NCI-H748 (cell line): ENCODE results near the gene NDRG3.
A peak's percentile ranks its signal among the peaks of the same experiment; 100 is the strongest.
"Not testable (repeated sequence)": the region's sequence is repeated elsewhere in the genome, so short reads cannot be mapped to it uniquely, and the experiment has no call there.

Source experiments
- DNase-seq: peaks from one replicate; lab custom pipeline; 2025; ENCODE audit not compliant: unreplicated experiment; lab: John Stamatoyannopoulos, UW

The NDRG3 gene

DNA sequence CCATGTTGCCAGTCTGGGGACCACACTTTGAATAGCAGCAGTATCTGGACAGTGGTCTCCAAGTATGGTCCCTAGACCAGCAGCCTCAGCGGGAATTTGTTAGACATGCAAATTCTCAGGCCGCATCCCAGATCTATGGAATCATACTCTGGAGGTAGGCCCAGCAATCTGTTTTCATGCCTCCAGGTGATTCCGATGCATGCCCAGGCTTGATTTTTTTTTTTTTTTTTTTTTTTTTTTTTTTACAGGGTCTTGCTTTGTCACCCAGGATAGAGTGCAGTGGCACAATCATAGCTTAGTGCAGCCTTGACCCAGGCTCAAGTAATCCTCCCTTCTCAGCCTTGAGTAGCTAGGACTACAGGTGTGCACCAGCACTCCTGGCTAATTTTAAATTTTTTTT, 99.2 kb downstream of the NDRG3 start:
- DNase-seq = no peak

DNA sequence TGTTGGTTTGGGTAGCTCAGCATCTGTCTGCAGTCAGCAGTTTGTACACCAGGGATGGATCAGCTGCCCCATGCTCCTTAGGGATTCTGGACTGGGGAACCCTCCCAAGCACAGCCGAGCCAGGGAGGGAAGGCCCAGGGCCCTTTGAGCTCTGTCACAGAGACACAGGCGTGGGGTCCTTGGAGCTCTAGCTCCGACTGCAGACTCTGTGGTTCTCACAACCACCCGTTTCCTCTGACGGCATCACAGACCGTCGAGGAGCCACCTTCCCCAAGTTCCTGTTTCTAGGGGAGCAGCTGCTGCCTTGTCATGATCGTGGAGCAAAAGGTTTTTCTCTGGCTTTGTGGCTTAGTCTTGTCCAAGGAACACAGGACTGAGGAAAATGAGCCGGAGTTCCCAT, 99.9 kb downstream of the NDRG3 start, which contains the start of gene SLA2:
SLA2 (minus strand) TSS at position 199 of the 400 bp plus-strand sequence. CDS start 4,861 bp downstream, outside the sequence.
- no peak for DNase-seq

DNA sequence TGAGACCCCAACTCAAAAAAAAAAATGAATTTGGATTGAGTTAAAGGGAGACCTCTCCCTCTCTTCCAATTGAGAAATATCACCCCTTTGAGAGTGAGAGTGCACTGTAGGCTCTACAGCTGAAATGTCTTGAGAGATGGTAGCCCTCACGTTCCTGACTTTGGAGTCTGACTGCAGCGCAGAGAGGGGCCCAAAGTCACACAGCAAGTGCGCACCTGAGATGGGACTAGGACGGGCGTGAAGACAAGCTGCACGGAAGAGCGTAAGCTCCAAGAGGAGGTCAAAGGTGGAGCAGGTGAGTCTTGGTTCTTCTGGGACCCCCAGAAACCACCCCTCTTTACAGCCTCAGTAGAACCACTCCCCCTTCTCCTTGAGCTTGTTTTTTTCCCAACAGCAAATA, 100.5 kb downstream of the NDRG3 start:
- DNase-seq = no peak

DNA sequence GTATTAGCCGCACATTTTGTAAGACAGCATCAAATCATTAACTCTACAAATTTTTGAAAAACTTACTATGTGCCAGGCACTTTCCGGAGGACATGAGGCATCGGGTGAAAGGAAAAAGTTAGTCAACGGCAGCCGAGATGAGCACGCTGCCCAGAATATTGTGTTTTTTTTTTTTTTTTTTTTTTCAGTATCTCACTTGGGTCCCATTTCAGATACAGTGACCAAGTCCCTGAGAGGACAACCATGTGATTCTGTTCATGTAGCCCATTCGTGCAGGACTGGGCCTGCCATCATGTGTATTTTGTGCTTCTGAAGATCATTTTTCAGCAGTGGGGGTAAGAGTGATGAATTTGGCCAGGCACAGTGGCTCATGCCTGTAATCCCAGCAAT, 101.2 kb downstream of the NDRG3 start:
- DNase-seq = no peak

GRCh38 chr20:36644032-36644705, 101.7 kb downstream of the NDRG3 start:
- no peak for DNase-seq

DNA sequence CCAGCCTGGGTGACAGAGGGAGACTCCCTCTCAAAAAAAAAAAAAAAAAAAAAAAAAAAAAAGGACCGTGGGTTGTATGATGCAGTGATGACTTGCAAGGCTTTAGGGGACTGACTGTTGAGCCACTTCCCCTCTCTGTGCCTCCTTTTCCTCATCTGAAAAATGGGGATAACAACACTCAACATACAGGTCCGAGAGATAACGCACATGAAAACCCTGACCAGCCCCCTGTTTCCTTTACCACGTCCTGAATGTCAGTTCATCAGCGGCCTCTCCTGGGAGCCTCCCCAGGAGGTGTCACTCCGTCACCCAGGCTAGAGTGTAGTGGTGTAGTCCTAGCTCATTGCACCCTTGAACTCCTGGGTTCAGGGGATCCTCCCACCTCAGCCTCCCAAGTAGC, 103.8 kb downstream of the NDRG3 start:
- no peak for DNase-seq

- no peak for DNase-seq
Observed at GRCh38 chr20:36641506-36641843, 104.4 kb downstream of the NDRG3 start.

DNA sequence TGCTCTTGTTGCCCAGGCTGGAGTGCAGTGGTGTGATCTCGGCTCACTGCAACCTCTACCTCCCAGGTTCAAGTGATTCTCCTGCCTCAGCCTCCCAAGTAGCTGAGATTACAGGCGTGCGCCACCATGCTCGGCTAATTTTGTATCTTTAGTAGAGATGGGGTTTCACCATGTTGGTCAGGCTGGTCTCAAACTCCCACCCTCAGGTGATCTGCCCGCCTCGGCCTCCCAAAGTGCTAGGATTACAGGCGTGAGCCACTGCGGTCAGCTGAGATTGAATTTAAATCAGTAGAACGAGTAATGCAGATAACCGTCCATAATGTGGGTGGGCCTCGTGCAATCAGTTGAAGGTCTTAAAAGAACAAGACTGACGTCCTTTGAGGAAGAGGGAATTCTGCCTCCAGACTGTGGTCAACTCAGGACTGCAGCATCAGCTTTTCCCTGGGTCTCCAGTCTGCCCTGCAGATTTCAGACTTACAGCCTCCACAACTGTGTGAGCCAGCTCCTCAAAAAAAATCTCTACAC, 107.0 kb downstream of the NDRG3 start:
- not testable (repeated sequence) for DNase-seq

DNA sequence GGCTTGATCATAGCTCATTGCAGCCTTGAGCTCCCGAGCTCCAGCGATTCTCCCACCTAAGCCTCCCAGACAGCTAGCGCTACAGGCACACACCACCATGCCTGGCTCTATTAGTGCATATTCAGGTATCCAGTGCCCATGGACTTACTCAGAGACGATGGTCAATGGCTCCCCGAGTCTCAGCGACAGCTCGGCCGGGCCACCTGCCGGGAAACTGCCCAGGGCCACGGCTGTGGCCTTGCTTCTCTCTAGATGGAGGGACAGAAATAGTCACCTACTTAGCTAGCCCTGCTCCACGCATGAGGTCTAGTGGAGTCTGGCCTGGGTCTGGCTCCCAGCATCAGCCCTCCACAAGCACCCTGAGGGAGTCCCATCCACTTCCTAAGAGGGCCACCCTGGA, 111.5 kb downstream of the NDRG3 start:
- no peak for DNase-seq

- DNase-seq = no peak
Observed at GRCh38 chr20:36633285-36633772, 112.6 kb downstream of the NDRG3 start.

DNA sequence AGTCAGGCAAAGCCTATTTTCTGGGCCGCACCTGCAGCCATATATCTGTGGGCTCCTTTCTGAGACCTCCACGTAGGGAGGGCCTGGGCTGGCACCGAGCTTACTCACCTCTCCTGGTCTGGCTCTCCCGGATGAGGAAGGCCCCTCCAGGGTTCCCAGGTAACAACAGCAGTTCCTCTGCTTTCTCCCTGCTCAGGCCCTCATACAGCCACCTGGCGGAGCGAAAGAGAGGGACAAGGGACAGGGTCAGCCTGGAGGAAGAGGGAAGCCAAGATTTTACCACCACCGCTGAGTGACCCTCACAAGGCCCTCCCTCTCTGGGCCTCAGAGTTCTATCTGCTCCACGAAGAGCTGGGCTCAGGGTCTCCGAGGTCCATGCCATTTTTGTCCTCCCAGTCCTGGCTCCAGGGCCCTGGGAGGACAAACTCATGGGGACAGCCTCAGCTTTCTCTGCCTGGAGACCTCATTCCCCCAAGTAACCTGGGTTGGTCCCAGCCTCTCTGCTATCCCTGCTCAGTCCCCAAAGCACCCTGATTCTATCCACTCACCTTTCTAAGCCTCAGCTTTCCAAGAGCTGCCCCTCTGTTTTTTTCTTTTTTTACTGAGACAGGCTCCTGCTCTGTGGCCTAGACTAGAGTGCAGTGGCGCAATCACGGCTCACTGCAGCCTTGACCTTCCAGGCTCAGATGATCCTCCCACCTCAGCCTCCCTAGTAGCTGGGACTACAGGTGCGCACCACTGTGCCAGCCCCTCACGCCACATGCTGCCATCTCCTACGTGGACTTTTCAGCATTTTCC, 113.2 kb downstream of the NDRG3 start:
- no peak for DNase-seq

DNA sequence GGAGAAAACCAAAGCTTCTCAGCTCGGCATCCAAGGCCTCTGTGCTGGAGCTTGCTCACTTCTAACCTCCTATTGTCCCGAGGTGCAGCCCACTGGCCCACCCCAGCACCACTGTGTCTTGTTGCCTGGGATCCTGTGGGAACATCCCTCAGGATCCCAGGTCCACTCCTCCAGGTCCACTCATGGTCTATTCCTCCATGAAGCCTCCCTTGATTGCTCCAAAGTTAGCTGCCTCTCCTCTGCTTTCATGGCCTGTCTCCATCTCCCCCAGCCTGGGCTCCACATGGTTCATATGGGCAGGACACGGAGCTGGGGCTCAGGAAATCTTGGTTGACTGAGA, 113.8 kb downstream of the NDRG3 start:
- DNase-seq = no peak

GRCh38 chr20:36631646-36632045, 114.2 kb downstream of the NDRG3 start:
- DNase-seq = no peak

- no peak for DNase-seq
Observed at GRCh38 chr20:36629719-36630681, 115.9 kb downstream of the NDRG3 start.

GRCh38 chr20:36628076-36628475, 117.8 kb downstream of the NDRG3 start:
- DNase-seq = no peak

DNA sequence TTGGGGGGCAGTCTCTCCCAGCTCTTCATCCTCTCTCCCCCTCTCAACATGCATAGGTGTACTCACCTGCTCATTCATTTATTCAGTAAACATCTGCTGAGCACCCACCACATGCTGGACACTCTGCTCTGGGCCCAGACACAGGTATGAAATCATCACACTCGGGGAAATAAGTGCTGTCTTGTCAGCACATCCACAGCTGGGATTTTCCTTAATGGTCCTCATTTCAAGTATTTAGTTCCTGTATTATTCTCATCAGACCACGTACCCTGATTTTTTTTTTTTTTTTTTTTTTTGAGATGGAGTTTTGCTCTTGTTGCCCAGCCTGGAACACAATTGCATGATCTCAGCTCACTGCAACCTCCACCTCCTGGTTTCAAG, 121.0 kb downstream of the NDRG3 start:
- DNase-seq = no peak

DNA sequence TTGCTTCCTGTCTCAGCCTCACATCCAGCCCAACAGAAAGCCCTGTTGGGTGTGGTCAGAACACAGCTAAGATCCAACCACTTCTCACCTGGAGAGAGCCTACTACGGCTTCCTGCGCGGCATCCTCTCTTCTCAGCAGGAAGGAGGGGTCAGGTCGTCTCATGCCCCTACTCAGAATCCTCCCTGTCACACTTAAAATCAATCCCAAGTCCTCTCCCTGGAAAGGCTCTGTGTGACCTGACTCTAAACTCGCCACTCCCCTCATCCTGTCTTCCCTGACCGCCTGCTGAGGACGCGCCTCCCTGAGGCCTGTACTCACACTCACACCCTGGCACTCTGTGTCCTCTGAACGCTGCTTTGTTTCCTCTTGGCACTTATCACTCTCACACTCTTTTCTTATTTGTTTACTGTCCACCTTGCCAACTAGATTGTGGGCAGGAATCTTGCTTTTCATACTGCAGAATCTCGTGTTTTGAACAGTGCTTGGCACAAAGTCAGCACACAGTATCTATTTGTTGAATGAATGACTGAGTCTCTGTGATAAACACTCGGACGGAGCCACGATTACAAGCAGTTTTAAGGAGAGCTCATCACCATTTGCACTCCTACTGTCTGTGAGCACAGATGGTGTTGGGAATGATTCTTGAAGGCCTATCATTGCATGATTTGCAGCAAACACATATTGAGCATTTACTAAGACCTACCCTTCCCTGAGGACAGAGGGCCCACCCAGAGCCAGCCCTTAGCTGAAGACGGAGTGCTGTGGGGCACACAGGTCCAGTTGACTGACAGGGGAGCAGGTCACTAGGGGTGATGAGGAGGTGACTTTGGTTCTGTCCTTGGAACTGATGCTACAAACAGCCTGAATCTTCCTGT, 121.6 kb downstream of the NDRG3 start:
- DNase-seq = peak; percentile 6

- no peak for DNase-seq
Observed at GRCh38 chr20:36623444-36623843, 122.4 kb downstream of the NDRG3 start.

DNA sequence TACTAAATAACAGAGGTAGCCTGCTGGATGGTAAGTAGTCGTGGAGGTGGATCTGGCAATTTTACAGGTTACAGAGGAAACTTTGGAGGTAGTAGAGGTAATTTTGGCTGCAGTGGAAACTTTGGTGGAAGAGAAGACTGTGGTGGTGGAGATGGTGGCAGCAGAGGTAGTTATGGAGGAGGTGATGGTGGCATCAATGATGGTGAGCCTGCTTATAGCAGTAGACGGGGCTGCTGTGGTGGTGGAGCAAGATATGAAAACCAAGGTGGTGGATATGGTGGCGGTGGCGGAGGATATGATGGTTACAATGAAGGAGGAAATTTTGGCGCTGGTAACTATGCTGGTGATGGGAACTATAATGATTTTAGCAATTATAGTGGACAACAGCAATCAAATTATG, 125.0 kb downstream of the NDRG3 start:
- DNase-seq = no peak
